GM12872 (cell line): ENCODE data around the gene NXT2.

Experiments used
- CTCF ChIP-seq: IDR thresholded peaks from 3 replicates; pipeline ENCODE4 v1.5.1; 2011; ENCODE audit warnings: low read depth, mild to moderate bottlenecking, low read length, moderate library complexity; ENCODE audit not compliant: insufficient read depth

Gene NXT2

GRCh38 chrX:109536439-109537323 lies at the start of gene NXT2:
TSS of gene NXT2 (plus strand) at chrX:109536844. CDS start at chrX:109537007, 163 bp downstream.
- TF ChIP-seq CTCF = no peak

GRCh38 chrX:109487640-109488039 lies 49.0 kb upstream of the NXT2 start:
- TF ChIP-seq CTCF = no peak

DNA sequence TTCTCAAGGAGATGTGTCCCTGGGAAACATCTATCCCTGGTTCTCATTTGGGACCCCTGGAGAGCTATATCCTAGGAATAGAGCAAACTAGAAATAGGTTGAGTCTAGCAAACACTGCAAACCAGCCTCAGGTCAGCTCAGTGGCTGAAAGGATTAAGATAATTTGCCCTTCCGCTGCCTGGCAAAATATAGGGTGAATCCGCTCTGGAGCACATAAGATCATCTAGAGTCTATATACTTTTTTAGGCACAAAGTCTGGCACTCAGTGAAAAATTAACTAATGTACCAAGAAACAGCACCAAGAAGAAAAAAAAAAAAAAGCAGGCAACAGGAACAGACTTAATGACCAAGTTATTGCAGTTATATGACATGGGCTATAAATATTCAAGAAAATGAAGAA lies 47.5 kb upstream of the NXT2 start:
- no peak for TF ChIP-seq CTCF

- TF ChIP-seq CTCF = no peak
Measured at GRCh38 chrX:109498434-109498833, 38.2 kb upstream of the NXT2 start.

DNA sequence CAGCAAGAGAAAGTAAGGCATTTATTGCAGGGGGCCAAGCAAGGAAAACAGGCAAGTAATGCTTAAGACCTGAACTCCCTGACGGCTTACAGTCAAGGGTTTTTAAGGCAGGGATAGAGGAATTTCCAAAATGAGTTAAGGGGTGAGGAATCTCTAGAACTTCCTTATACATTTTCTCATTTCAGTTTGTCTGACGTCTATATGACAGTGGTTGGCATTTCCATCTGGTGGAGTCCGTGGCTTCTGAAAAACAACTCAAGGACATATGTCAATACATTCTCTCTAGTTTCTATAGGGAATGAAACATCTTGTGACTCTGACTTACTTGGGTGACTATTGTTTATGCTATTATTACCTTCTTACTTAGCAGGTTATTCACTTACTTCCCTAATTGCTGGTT lies 35.5 kb upstream of the NXT2 start:
- no peak for TF ChIP-seq CTCF

GRCh38 chrX:109508915-109509314 lies 27.7 kb upstream of the NXT2 start:
- no peak for TF ChIP-seq CTCF

- TF ChIP-seq CTCF = no peak
Measured at GRCh38 chrX:109511113-109511512, 25.5 kb upstream of the NXT2 start.
